ENCODE data around the gene SORCS1.

Gene SORCS1

DNA sequence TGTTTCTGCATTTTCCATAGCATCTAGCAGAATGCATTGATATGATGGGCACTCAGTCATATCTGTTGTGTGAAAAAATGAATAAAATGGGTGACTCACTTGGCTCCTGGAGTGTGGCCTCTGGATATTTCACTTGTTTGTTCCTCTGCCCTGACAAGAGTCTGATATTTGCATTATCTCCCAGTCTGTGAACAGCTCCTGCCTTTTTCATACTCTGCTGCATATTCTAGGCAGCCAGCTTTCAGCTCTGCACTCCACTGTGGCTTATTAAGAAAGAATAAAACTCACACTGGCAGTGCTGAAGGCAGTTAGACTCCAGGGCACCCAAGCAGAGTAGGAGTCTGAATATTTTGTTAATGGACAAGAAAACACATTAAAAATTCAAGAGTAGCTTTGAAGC lies 623.9 kb downstream of the SORCS1 start:
- no peak for DNase-seq (ENCODE audit: low spot score)

DNA sequence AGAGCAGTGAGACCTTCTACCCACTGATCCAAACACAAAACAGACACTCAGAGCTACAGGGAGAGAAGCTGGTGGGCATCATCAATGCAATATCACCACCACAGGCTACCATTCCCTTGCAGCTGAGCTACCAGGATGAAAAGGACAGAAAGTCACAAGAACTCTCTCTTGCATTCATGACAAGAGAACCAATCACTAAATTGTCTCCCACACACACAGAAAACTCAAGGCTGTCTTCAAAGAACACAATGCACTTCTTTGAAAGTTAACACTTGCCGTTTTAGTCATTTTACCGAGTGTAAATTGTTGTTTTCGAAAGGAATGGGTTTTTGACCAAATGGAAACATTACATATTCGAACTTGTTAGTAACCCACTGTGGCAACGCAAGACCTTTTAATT lies 626.6 kb downstream of the SORCS1 start:
- DNase-seq (ENCODE audit: low spot score): no peak

DNA sequence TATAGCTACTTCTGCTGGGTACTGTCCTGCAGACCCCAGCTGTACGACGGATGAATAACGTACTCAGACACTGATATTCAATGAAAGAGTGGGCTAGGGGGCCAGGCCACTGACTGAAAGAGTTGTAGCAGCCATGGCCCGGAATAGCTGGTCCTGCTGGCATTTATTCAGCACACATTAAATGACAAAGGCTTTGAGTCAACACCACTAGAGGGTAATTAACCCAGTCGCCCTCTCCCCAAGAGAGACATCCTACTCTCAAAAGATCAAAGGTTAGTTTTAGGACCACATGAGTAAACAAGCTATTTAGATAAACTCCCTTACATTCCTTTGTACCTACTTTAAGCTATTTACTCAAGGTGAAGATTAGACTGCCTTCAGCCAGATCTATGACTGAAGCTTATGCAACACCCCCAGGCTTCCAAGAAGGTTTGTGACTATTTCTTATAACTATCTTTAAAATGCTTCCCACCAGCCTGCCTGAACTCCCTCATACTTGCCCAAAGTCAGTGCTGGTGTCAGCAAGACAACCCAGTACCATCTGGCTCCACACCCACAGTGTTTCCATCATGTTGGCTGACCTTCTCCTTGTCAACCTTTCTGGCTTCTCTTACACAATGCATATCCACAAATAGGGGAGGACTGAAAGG lies 629.1 kb downstream of the SORCS1 start:
- no peak for DNase-seq (ENCODE audit: low spot score)

DNA sequence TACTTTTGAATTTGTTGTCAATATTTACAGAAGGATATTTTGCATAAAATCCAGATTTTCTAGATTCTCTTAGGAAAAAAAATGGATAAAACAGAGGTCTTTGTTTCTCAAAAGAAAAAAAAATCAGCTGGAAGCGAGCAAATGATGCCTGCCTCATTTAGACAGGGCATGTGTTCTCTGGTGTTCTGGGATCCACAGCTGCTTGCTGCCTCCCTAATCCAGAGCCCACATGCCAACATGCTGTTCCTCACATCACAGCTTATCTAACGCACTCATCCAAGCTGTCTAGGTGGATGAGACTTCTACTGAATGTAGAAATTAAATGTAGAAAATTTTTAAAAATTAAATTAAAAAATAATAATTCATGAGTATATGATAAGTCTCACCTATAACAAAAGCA lies 630.1 kb downstream of the SORCS1 start:
- DNase-seq (ENCODE audit: low spot score): no peak

DNA sequence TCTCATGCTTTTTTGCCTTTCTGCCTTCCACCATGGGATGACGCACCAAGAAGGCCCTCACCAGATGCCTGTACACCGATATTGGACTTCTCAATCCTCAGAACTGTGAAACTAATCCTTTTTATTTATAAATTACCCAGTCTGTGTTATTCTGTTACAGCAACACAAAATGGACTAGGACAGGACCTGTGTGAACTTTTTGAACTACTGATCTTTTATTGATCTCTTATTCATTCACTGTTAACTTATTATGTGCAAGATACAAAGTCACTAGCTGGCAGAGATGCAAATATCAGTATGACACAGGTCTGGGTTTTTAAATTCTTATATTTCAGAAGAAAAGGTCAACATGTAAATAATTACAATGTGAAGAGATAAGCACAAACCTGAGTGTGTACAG lies 635.8 kb downstream of the SORCS1 start:
- no peak for DNase-seq (ENCODE audit: low spot score)

DNA sequence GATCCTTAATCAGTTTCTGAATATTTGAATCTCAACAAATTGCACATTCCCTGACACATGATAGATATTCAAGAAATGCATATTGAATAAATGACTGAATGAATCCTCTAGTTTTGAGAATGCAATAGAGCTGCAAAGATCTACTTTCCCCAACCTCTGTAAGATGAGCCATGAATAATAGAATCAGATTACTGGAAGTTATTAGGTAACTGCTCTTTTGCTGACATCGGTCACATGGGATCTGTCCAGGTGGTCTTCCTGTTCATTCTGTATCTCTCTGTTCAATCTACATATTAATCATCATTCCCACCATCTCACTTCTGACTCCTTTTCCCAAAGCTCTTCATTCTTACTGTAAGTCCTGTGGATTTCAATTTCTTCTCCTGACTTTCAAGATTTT lies 638.7 kb downstream of the SORCS1 start:
- DNase-seq (ENCODE audit: low spot score): no peak
